Activated CD8-positive, alpha-beta memory T cell treated with anti-CD3 and anti-CD28 coated beads for 48 hours (primary cell): ENCODE results near the gene LIPF.
"Not testable (repeated sequence)": the region's sequence is repeated elsewhere in the genome, so short reads cannot be mapped to it uniquely, and the experiment has no call there.

ENCODE experiments used
- DNase-seq, 3 experiments: peaks; one replicate each; pipeline ENCODE4 v3.0.0-alpha.2; 2020; ENCODE audit warnings: low read depth in 2 of 3, low spot score in 2 of 3

The LIPF gene

GRCh38 chr10:88664142-88664541, at the start of gene LIPF:
TSS of gene LIPF (plus strand) at chr10:88664442. CDS start at chr10:88667298, 2,856 bp downstream.
- no peak for DNase-seq

- DNase-seq: no peak
Measured at GRCh38 chr10:88616250-88616977, 47.8 kb upstream of the LIPF start.

GRCh38 chr10:88617772-88618300, 46.4 kb upstream of the LIPF start:
- no peak for DNase-seq

GRCh38 chr10:88618496-88618895, 45.7 kb upstream of the LIPF start:
- DNase-seq: no peak

GRCh38 chr10:88620441-88620840, 43.8 kb upstream of the LIPF start:
- no peak for DNase-seq

GRCh38 chr10:88623835-88624234, 40.4 kb upstream of the LIPF start:
- no peak for DNase-seq

- no peak for DNase-seq
Measured at GRCh38 chr10:88624840-88625239, 39.4 kb upstream of the LIPF start.

GRCh38 chr10:88640186-88640585, 24.1 kb upstream of the LIPF start:
- no peak for DNase-seq

- DNase-seq: no peak
Measured at GRCh38 chr10:88642209-88642608, 22.0 kb upstream of the LIPF start.

GRCh38 chr10:88642963-88643362, 21.3 kb upstream of the LIPF start:
- no peak for DNase-seq

- no peak for DNase-seq
Measured at GRCh38 chr10:88647061-88647615, 17.1 kb upstream of the LIPF start.

GRCh38 chr10:88651101-88651551, 13.1 kb upstream of the LIPF start:
- no peak for DNase-seq

- DNase-seq: no peak
Measured at GRCh38 chr10:88652616-88653015, 11.6 kb upstream of the LIPF start.

- DNase-seq: no peak
Measured at GRCh38 chr10:88657901-88658300, 6.3 kb upstream of the LIPF start.

GRCh38 chr10:88659725-88660597, 4.3 kb upstream of the LIPF start:
- DNase-seq: no peak

- DNase-seq: no peak
Measured at GRCh38 chr10:88660598-88660884, 3.7 kb upstream of the LIPF start.

GRCh38 chr10:88661018-88661417, 3.2 kb upstream of the LIPF start:
- no peak for DNase-seq

- no peak for DNase-seq
Measured at GRCh38 chr10:88661577-88661976, 2.7 kb upstream of the LIPF start.

- DNase-seq: not testable (repeated sequence)
Measured at GRCh38 chr10:88663153-88663552, 1.1 kb upstream of the LIPF start.

GRCh38 chr10:88668465-88668864, 4.2 kb downstream of the LIPF start:
- DNase-seq: no peak

GRCh38 chr10:88670497-88670896, 6.3 kb downstream of the LIPF start:
- DNase-seq: no peak

GRCh38 chr10:88672041-88672440, 7.8 kb downstream of the LIPF start:
- DNase-seq: no peak
